Glutamatergic neuron (in vitro differentiated cells): ENCODE measurements around the gene RPS6KA5. TPM values are rescaled to one million over a fixed set of nuclear protein-coding genes. Genes with fewer than 3 reads are reported as not detected.
"Not testable (repeated sequence)": the region's sequence is repeated elsewhere in the genome, so short reads cannot be mapped to it uniquely, and the experiment has no call there.

ENCODE experiments used
- DNase-seq: peaks from one replicate; pipeline ENCODE4 v3.0.0; 2022
- H3K27ac Mint-ChIP-seq: one replicate; pipeline ENCODE4 v1.8.0; 2020; ENCODE audit warnings: mild to moderate bottlenecking, mixed read lengths, inconsistent platforms; ENCODE audit not compliant: unreplicated experiment
- H3K27me3 Mint-ChIP-seq: one replicate; pipeline ENCODE4 v1.8.0; 2020; ENCODE audit warnings: mild to moderate bottlenecking, moderate library complexity, mixed read lengths, inconsistent platforms; ENCODE audit not compliant: unreplicated experiment
- H3K36me3 Mint-ChIP-seq: one replicate; pipeline ENCODE4 v1.8.0; 2020; ENCODE audit warnings: mild to moderate bottlenecking, mixed read lengths, inconsistent platforms; ENCODE audit not compliant: unreplicated experiment
- H3K4me1 Mint-ChIP-seq: one replicate; pipeline ENCODE4 v1.8.0; 2020; ENCODE audit warnings: mild to moderate bottlenecking, low read depth, mixed read lengths, inconsistent platforms; ENCODE audit not compliant: unreplicated experiment
- H3K4me3 Mint-ChIP-seq: one replicate; pipeline ENCODE4 v1.8.0; 2020; ENCODE audit warnings: mild to moderate bottlenecking, mixed read lengths, inconsistent platforms; ENCODE audit not compliant: unreplicated experiment
- H3K9me3 Mint-ChIP-seq: one replicate; pipeline ENCODE4 v1.8.0; 2020; ENCODE audit warnings: mild to moderate bottlenecking, moderate library complexity, mixed read lengths, inconsistent platforms; ENCODE audit not compliant: unreplicated experiment
- CTCF ChIP-seq: fragments of 200-600 bp; sonication (generic); IDR thresholded peaks from one replicate; pipeline ENCODE4 v1.5.0; 2021; ENCODE audit not compliant: partially characterized antibody, unreplicated experiment
- total RNA-seq: library from RNA; stranded (reverse); fragmentation: NEBNext Ultra II Directional; extraction: Animal tissue kit (Norgen Biotek cat#: 25700); gene quantifications from one replicate; pipeline ENCODE4 v1.2.1, GENCODE V29; 2021; ENCODE audit not compliant: unreplicated experiment

RPS6KA5 gene
- total RNA-seq, 1 donor from 2014 or later: 3.8 TPM

DNA sequence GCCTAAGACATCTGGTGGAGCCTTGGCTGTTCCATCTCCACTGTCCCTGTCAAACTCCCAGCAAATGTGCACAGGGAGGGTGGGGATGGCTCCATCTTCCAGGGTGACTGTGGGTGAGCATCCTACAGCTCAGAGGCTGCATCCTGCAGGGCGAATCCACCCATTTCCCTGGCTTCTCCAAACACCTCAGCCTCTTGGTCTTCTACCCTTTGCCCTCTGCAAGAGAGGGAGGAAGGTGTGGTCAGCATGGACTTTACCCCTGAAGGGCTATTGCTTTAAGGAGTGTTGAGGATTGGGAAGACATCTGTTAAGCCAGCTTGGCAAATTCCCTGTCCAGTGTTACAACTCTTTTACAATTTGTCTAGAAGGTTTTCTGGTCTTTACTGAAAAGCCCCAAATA, 30.3 kb upstream of the RPS6KA5 start:
- no peaks in the 10 kb centered on the region for H3K36me3 Mint-ChIP-seq
- H3K4me3 Mint-ChIP-seq: no peak overlapping the region
- H3K4me1 Mint-ChIP-seq: no peaks in the 10 kb centered on the region
- no peak for DNase-seq
- TF ChIP-seq CTCF: no peak
- H3K27ac Mint-ChIP-seq: no peak overlapping the region
- H3K9me3 Mint-ChIP-seq: no peaks in the 10 kb centered on the region
- H3K27me3 Mint-ChIP-seq: peaks cover 5% of the 10 kb centered on the region

- no peaks in the 10 kb centered on the region for H3K9me3 Mint-ChIP-seq
- no peaks in the 10 kb centered on the region for H3K4me1 Mint-ChIP-seq
- no peak overlapping the region for H3K4me3 Mint-ChIP-seq
- no peak overlapping the region for H3K27ac Mint-ChIP-seq
- no peaks in the 10 kb centered on the region for H3K36me3 Mint-ChIP-seq
- H3K27me3 Mint-ChIP-seq: peaks cover 7% of the 10 kb centered on the region
- no peak for TF ChIP-seq CTCF
- DNase-seq: no peak
Measured at GRCh38 chr14:91089958-91090535, 29.6 kb upstream of the RPS6KA5 start.

DNA sequence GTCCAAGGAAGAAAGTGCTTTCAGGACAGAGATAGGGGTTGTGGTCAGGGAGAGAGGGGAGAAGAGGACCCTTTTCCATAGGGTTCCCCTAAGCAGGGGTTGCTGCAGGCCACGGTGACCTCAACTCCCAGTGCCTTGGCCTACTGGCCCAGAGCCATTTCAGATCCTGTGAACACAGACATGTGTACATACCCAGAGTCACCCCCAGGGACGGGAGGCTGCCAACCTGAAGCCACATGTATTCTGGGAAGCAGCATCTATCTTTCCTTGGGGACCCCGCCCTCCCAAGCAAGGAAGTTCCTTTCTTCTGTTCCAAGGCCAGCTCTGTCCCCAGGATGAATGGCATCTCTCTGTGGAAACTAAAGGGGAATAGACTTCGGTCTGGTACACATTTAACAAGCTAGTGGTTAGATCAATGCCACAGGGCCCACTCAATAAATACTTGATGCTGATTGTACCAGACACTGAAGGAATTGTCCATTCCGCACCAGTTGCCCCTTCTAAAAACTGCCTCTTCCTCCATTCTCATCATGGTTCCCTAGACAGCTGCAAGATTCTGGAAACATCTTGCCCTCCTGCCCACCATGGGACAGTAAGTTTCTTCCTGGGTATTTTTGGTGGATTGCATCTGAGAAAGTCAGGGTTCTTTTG, 28.3 kb upstream of the RPS6KA5 start:
- no peaks in the 10 kb centered on the region for H3K36me3 Mint-ChIP-seq
- H3K27me3 Mint-ChIP-seq: peaks cover 7% of the 10 kb centered on the region
- DNase-seq: no peak
- no peak overlapping the region for H3K27ac Mint-ChIP-seq
- no peaks in the 10 kb centered on the region for H3K9me3 Mint-ChIP-seq
- no peaks in the 10 kb centered on the region for H3K4me1 Mint-ChIP-seq
- H3K4me3 Mint-ChIP-seq: no peak overlapping the region
- TF ChIP-seq CTCF: no peak

DNA sequence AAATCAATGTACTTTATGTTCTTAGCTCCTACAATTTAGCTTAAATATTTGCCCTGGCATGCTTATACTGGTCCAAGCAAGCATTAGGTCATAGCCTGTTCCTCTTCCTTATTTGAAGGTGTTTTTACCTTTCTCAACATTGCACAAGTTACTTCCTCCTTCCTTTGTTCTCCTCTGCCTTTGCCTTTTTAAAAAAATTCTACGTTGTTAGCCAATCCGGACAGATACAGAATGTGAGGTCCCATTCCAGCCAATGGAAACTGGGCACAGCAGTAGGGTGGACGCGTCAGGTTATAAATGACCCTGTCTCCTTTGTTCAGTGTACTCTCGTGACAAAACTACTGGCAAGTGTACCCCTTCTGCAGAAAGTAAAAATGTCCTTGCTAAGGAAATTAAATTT, 27.0 kb upstream of the RPS6KA5 start:
- not testable (repeated sequence) for H3K27me3 Mint-ChIP-seq, H3K27ac Mint-ChIP-seq, H3K36me3 Mint-ChIP-seq, H3K9me3 Mint-ChIP-seq, H3K4me3 Mint-ChIP-seq, H3K4me1 Mint-ChIP-seq, DNase-seq

GRCh38 chr14:91084516-91084915, 24.1 kb upstream of the RPS6KA5 start:
- H3K4me1 Mint-ChIP-seq: no peaks in the 10 kb centered on the region
- peaks cover 5% of the 10 kb centered on the region for H3K27me3 Mint-ChIP-seq
- no peaks in the 10 kb centered on the region for H3K36me3 Mint-ChIP-seq
- no peak overlapping the region for H3K27ac Mint-ChIP-seq
- no peak for TF ChIP-seq CTCF
- H3K4me3 Mint-ChIP-seq: no peak overlapping the region
- no peak for DNase-seq
- H3K9me3 Mint-ChIP-seq: peaks cover 2% of the 10 kb centered on the region
